NCI-H2196 treated with DMSO at 0.1 percent for 48 hours (cell line): Measurements from ENCODE around the gene PODNL1.

Experiments used
- DNase-seq: peaks from one replicate; lab custom pipeline; 2025; ENCODE audit not compliant: unreplicated experiment; lab: John Stamatoyannopoulos, UW

Gene PODNL1

DNA sequence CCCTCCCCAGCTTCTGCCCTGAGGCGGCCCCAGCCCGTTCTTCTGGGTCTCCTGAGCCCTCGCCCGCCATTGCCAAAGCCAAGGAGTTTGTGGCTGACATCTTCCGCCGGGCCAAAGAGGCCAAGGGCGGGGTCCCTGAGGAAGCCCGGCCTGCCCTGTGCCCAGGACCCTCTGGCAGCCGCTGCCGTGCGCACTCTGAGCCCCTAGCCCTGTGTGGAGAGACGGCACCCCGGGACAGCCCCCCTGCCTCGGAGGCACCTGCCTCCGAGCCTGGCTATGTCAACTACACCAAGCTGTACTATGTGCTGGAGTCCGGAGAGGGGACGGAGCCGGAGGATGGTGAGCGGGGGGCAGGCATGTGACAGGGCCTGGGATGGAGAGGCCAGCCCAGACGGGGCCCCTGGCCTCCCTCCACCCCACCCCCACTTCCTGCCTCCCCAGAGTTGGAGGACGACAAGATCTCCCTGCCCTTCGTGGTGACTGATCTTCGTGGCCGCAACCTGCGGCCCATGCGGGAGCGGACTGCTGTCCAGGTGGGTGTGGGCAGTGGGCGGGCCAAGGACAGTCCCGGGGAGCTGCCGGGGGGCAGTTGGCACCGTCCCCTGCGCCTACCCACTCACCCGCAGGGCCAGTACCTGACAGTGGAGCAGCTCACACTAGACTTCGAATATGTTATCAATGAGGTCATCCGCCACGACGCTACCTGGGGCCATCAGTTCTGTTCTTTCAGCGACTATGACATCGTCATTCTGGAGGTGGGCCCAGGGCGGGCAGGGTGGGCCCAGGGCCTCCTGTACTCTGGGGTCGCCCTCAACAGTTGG lies 21.1 kb upstream of the PODNL1 start:
- no peak for DNase-seq

DNA sequence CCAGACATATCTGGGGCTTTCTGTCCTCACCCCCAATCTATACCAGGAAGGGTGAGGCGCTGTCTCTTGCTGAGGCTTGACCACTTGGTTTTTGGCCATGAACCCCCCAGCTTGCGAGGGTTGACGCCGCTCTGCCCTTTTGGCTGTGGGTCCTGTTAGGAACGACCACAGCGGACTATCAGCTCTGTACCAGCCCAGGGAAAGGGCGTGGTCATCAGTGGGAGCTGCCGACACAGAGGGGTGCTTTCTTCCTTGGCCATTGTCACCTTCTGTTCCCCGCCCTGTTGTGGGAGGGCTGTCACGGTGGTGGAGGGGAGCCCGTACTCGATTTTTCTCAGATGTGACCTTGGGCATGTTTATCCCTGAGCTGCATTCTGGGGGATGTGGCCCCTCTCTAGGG lies 19.8 kb upstream of the PODNL1 start:
- no peak for DNase-seq

DNA sequence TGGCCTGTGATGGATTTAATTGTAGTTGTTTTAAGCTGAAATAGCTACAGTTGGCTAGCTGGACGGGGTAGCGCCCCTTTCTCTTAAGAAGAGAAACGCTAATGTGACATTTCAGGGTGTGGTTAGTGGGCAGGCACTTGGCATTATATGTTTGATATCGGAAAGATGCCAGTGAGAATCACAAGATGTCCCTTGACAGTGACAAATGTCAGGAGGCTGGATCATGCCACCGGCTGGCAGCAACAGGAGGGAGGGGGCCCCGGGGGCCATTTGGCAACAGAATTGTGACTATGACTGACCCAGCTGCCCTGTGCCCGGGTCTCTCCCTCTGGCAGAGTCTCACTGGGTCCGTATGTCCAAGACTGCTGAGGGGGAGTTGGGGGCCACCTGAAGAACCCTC lies 18.8 kb upstream of the PODNL1 start:
- DNase-seq, result no peak

DNA sequence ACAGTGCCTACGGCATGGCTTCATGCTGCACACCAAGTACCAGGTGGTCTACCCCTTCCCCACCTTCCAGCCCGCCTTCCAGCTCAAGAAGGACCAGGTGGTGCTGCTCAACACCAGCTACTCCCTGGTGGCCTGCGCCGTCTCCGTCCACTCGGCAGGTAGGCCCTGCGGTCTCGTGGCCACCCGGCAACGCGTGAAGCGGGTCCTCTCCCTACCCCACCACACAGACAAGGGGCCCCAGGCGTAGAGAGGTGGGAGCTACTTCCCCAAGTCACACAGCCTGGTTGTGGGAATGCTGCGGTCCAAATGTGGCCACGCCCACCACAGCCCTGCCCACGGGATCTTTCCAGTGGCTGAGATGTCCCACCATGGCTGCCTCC lies 18.1 kb upstream of the PODNL1 start:
- no peak for DNase-seq

DNA sequence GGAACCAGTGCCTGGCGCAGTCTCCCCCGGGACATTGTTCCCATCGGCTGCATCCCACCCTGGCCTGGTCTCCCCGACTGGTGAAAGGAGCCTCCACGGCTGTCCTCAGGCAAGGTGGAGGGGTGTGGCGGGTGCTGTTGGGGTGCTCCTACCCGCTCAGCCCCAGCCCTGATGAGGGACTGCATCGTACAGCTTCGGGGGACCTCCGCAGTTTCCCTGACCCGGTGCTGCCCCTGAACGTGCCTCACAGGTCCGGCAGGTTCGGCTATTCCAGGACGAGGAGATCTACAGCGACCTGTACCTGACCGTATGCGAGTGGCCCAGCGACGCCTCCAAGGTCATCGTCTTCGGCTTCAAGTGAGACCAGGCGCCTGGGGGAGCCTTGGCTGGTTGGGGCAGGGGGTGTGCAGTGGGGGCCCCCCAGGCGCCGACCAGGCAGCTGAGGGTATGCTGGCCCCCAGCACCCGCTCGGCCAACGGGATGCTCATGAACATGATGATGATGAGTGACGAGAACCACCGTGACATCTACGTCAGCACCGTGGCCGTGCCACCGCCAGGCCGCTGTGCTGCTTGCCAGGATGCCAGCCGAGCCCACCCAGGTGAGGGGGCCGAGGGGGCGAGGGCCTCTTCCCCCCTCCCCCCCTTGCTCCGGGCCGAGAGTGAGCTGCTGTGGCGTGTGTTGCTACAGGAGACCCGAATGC lies 17.6 kb upstream of the PODNL1 start:
- DNase-seq, result no peak

DNA sequence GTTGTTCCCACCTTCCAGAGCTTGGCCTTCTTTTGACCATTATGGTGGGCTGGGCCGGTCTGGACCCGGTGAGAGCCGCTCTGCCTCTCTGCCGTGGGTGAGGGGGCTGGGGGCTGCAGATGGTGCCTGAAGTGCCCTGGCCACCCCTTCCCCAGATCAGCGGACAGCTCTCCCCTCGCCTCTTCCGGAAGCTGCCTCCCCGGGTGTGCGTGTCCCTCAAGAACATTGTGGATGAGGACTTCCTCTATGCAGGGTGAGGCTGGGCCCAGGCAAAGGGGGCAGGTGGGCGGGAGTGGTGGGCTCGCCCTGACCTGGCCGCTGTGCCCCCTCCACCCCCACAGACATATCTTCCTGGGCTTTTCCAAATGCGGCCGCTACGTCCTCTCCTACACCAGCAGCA lies 16.0 kb upstream of the PODNL1 start:
- no peak for DNase-seq

DNA sequence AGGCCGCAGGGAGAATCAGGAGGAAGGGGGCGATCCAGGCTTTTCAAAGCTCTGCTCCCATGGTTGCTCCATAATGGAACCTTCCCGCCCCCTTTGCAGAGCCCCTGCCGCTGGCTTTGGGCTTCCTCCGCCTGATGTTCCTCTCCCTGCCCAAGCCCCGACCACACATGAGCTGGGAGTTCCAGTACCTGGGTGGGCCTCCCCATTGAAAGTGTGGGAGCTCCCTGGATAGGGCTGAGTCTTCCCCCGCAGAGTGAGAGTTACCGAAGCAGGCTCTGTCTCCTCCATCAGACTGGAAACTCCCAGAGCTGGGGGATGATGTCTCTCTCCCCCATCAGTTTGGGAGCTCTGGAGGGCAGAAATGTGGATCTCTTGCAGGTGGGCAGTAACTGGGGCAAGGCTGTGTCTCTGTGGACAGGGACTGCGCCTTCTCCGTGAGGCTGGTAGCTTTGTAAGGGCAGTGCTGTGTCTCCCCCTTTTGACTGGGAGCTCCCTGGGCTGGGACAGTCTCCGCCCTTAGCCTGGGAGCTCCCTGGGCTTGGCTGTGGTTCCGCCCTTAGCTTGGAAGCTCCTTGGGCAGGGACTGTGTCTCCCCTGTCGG lies 14.8 kb upstream of the PODNL1 start:
- DNase-seq, result no peak

DNA sequence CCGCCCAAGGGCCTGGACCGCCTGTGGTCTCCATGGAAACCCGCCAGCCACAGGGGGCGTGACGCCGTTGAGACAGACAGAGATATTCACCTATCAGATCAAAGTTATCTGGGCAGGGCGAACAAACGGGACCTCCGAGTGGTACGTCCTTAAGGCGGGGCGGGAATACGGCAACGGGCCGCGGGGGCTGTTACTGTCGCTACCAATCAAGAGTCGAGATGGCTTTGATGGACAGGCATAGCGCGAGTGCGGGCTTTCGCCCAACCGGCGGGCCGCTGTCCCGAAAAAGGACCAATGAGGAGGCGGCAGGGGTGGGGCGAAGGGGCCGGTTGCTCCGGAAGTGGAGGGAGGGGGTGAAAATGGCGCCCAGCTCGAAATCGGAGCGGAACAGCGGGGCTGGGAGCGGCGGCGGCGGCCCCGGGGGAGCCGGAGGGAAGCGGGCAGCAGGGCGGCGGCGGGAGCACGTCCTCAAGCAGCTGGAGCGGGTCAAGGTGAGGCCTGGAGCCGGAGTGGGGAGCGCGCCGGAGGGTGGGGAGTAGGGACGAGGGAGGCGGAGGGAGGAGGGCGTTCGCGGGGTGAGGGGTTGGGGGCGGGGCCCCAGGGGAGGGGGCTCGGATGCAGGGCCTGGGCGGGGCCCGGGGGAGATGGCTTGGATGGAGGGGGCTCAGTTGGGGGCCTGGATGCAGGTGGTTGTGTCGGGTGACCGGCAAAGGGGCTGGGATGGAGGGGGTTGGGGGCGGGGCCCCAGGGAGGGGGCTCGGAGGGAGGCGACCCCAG lies 14.1 kb upstream of the PODNL1 start, which contains the start of gene DCAF15:
TSS of gene DCAF15 (plus strand) at position 356 of the 777 bp plus-strand sequence. CDS start at position 360, 4 bp downstream.
- DNase-seq, result peak; percentile 98

DNA sequence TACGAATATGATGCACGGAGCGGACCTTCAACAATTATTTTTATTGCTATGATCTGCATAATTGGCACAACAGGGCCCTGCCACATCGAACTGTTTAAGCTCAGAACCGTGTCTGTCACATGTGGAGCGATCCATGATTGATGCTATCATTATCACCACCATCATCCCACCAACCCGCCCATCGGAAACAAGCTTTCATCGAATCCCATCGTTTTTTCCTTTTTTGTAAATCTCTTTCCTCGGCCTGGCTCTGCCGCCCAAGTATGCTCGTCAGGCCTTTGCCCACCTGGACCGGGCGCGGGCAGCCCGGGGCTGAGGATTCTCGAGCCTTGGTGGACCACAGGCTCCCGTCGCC lies 13.6 kb upstream of the PODNL1 start:
- DNase-seq, result no peak

DNA sequence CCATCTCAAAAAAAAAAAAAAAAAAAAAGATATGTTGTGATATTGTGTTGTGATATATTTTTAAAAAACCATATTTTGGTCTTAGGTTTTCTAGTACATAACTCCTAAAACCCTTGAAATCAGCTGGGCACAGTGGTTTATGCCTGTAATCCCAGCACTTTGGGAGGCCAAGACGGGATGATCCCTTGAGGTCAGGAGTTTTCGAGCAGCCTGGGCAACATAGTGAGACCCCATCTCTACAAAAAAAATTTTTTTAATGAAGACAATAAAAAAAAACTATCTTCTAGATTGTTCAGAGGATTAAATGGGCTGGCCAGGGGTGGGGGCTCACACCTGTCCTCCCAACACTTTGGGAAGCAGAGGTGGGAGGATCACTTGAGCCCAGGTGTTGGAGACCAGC lies 12.8 kb upstream of the PODNL1 start:
- DNase-seq, result no peak

DNA sequence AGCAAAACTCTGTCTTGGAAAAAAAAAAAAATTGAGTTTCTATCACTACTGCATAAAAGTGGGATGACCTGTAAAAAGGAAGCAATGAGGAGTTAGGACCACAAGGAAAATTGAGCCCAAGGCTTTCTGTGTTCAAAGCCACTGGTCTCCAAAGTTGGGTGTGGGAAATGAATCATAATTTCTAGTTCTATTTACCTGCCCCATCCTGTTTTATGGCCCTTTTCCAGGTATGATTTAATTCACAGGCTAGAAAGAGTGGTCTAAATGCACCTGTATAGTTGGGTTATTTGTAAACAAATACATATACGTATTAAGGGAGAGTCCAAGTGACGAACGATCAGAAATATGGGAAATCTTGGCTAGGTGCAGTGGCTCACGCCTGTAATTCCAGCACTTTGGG lies 8.2 kb upstream of the PODNL1 start:
- DNase-seq, result no peak

DNA sequence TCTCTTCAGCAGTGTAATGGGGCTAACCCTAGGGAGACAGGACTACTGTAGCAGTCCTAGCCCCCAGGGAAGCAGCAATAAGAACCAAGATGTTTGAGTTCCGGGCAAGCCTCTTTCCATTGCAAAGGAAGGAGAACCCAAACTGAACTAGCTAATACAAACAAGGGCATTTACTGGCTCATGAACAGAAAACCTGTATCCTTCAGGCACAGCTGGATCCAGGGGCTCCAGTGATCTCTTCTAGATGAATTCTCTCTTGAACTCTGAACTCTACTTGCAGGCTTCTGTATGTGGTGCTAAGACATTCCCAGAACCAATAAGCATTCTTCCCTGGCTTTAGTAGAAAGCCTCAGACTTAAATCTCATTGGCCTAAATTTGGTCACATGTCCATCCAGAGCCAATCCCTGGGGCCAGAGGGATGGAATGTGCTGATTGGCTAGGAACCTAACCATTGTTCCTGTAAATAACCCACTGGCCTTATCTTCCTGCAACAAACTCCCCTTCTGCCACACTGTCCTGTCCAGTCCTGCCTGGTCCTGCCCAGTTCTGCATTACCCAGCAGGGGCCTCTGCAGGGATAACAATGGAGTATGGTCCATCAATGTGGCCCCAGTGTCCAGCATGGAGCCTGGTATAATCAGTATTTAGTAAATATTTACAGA lies 3.9 kb upstream of the PODNL1 start:
- no peak for DNase-seq

DNA sequence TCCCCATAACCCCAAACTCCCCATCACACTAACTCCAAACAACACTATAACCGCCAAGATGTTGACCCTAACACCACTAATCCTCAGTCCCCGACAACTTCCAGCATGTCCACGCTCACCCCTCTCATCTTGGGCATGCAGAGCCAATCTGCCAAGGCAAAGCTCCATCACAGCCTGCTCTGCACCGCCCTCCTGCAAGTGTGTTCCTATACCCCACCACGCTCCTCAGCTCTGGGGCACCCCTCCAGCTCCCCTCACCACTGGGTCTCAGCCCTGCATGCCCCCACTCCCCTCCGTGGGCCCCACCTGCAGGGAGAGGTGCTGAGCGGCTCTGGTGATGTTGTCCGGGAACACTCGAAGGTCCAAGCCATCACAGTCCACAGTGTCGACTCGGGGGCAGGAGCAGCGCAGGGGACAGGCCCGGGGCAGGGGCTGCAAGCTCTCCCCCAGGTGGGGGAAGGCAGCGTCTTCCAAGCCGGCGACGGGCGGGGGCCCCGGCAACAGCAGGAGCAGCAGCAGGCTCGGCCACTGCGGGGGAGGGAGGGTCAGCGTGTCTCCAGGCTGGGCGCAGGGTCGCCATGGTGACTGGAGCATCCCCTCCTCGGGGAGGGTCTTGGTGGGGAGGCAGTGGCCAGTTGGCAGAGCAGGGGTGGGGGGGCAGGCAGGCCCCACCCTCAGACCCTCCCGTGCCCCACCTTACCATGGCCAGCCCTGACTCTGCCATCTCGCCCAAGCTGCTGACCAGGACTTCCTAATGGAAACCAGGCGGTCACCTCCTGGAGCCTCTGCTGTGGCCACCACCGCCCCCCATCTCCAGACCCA lies 527 bp downstream of the PODNL1 start:
- no peak for DNase-seq

DNA sequence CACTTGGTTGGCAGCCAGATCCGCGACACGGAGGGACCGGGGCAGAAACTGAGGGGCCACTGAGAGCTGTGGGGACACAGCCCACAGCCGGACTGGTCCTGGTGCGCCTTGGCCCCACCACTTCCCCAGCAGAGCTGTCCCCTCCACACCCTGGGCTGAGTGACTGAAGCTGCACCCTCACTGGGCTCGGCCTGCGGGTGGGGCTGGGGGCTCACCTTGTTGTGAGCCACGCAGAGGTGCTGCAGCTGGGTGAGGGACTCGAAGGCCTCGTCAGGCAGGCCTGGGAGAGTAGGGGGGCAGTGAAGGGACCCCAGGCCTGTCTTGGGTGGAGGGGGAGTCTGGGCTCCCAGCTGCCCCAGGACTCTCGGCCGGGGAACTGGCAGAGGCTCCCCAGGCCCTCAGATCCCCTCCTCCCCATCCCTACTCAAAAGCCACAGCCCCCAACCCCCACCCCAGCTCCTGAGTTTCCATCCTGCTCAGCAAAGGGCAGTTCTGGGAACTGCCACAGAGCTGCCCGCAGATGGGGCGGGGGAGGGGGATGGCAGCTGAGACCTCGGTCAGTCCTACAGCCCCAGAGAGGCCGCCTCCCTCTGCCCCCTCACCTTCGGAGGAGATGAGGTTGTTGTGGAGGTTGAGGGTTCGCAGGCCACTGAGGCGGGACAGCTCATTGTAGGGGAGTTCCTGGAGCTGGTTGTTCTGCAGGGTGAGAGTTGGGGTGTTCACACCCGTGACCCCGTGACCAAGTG lies 2.3 kb downstream of the PODNL1 start:
- no peak for DNase-seq

DNA sequence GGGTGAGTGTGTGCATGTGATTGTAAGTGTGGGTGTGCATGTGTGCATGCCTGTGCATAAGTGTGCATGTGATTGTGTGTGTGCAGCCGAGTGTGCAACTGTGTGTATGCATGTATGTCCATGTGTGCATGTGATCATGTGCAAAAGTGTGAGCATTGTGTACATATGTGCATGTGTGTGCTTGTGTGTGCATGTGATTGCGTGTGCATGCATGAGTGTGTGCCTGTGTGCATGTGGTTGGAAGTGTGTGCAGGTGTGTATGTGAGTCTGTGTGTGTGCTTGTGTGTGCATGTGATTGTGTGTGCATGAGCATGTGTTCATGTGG lies 3.5 kb downstream of the PODNL1 start:
- DNase-seq, result no peak

DNA sequence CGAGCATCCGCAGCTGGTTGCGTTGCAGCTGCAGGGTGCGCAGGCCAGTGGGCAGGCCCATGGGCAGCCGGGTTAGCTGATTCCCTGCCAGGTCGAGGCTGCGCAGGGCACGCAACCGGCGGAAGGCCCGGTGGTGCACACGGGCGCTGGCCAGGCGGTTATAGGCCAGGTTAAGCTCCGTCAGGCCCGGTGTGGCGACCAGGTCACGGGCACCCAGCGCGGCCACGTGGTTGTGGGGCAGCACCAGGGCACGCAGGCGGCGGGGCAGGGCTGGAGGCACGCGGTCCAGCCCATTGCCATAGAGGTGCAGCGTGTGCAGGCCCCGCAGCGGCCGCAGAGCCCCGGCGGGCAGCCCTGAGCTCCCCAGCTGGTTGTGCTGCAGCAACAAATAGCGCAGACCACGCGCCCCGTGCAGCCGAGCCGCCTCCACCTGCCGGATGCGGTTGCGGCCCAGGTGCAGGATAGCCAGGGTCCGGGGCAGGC lies 5.3 kb downstream of the PODNL1 start:
- DNase-seq, result no peak

DNA sequence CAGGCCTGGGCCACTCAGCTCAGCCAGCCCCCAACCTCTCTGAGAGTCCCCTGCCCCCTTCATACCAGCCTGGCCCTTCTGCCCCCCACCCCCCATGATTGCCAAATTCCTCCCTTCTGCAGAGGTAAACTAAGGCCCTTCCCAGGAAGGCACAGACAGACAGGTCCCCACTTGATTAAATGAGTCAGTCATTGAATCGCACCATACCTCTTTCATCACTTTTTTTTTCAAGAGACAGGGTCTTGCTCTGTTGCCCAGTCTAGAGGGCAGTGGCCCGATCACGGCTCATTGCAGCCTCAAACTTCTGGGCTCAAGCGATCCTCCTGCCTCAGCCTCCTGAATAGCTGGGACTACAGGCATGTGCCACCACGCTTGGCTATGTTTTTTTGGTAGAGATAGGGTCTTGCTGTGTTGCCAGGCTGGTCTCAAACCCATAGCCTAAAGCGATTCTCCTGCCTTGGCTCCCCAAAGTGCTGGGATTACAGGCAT lies 6.0 kb downstream of the PODNL1 start:
- no peak for DNase-seq

DNA sequence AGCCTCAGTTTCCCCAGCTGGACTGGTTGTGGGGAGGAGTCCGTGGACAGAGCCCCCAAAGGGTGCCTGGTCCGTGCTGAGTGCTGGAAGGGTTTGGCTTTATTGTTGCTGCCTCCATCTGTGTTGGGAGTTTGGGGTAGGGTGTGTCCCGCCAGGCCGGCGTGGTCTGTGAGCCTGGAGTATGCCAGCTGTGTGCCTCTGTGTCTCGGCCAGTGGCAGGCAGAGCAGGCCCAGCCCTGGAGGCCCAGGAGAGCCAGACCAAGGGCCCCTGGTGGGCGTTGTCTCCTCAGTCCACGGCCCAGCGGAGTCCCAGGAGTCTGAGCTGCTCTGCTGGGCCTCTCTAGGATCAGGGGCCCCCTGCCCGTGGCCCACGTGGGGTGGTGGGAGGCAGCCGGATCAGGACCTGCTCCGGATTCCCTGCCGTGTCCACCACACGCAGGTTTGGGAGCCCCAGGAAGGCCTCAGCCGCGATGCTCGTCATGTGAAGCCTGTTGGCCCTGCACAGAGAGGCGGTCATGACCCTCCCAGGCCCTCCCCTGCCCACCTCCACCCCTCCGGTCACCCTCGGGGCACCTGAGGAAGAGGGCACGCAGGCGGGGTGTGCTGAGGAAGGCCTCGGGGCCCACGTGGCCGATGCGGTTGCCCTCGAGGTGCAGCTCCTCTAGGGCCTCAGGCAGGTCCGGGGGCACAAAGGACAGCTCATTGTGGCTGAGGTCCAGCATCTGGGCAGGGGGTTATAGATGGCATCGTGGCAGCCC lies 6.6 kb downstream of the PODNL1 start:
- DNase-seq, result no peak

DNA sequence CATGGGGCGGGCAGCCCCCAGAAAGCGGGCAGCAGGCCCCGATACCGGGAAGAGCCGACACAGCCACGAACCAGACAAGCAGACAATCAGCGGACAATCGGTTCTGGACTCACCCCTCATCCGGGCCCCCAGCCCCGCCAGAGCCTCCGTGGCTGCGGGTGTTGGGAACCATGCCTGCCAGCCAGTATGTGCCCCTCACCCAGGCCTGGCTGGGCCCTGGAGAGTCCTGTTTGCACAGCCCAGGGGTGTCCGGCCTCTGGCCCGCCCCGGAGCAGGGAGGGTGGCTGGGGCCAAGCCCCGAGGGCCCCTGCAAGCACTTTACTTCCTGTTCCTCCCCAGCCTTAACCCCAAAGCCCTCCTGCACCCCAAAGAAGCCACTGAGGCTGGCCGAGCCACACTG lies 7.8 kb downstream of the PODNL1 start:
- no peak for DNase-seq
